Activated CD8-positive, alpha-beta T cell treated with anti-CD3 and anti-CD28 coated beads for 36 hours (primary cell): ENCODE results near the gene TREML2. TPM values are rescaled to one million over a fixed set of nuclear protein-coding genes. Genes with fewer than 3 reads are reported as not detected.

ENCODE experiments used
- ATAC-seq: fragments of 200-7000 bp; cut with Tn5 transposase; one replicate; pipeline ENCODE4 v1.10.0; 2021; ENCODE audit warnings: mild to moderate bottlenecking, moderate library complexity
- CTCF ChIA-PET: fragments of 350-600 bp; sonication (Branson Sonifier 250); formaldehyde crosslinking; loops from one replicate; lab custom pipeline; 2021; ENCODE audit warnings: antibody characterized with exemption; lab: Charles Lee
- POLR2A ChIA-PET: fragments of 350-600 bp; sonication (Branson Sonifier 250); formaldehyde crosslinking; loops from one replicate; lab custom pipeline; 2021; ENCODE audit warnings: antibody characterized with exemption; lab: Charles Lee
- DNase-seq: peaks from one replicate; pipeline ENCODE4 v3.0.0-alpha.2; 2020
- H3K27ac Mint-ChIP-seq: one replicate; pipeline ENCODE4 v1.8.0; 2021; ENCODE audit warnings: mild to moderate bottlenecking, mixed read lengths
- H3K27me3 Mint-ChIP-seq: one replicate; pipeline ENCODE4 v1.8.0; 2021; ENCODE audit warnings: mixed read lengths
- H3K36me3 Mint-ChIP-seq: one replicate; pipeline ENCODE4 v1.8.0; 2021; ENCODE audit warnings: low read depth, mixed read lengths
- H3K4me1 Mint-ChIP-seq: one replicate; pipeline ENCODE4 v1.8.0; 2021; ENCODE audit warnings: low read depth, mixed read lengths
- H3K4me3 Mint-ChIP-seq: one replicate; pipeline ENCODE4 v1.8.0; 2021; ENCODE audit warnings: mild to moderate bottlenecking, moderate library complexity, mixed read lengths
- H3K9me3 Mint-ChIP-seq: one replicate; pipeline ENCODE4 v1.8.0; 2021; ENCODE audit warnings: mixed read lengths
- CTCF ChIP-seq: fragments of 200-600 bp; IDR thresholded peaks from one replicate; pipeline ENCODE4 v1.8.0; 2022; ENCODE audit warnings: antibody characterized with exemption, mild to moderate bottlenecking
- intact Hi-C: fragments of 100-400 bp; cut with micrococcal nuclease; formaldehyde crosslinking; loops from one replicate; pipeline ENCODE4 v1.10.0; 2022
- total RNA-seq, 2 experiments: library from RNA; stranded (reverse); gene quantifications; one replicate each; pipeline ENCODE4 v1.2.3, GENCODE V29; 2021

The TREML2 gene
- total RNA-seq, 2 experiments from 2014 or later, result 6.9 to 8.2 TPM

- Mint-ChIP-seq H3K36me3 (no peaks in the 10 kb centered on the region), H3K4me1 (no peaks in the 10 kb centered on the region), H3K27ac (no peak overlapping the region), H3K27me3 (no peaks in the 10 kb centered on the region), H3K9me3 (no peaks in the 10 kb centered on the region), H3K4me3 (no peak overlapping the region)
- CTCF ChIA-PET, result interaction anchor here (0.8 kb wide), 1 partner anchor 24 kb away, joined by 3 read pairs; no protein-coding TSS in a partner anchor
- ATAC-seq, result no peak
- intact Hi-C loops, result no loop called here
- no peak for DNase-seq
- POLR2A ChIA-PET, result no interaction called here
- no peak for TF ChIP-seq CTCF
Observed at GRCh38 chr6:41164551-41165120, 36.3 kb downstream of the TREML2 start.

- no peaks in the 10 kb centered on the region for H3K36me3 Mint-ChIP-seq
- TF ChIP-seq CTCF, result no peak
- no peak for DNase-seq
- H3K27ac Mint-ChIP-seq, result no peak overlapping the region
- H3K27me3 Mint-ChIP-seq, result no peaks in the 10 kb centered on the region
- ChIA-PET CTCF (no interaction called here), POLR2A (no interaction called here)
- no peak for ATAC-seq
- intact Hi-C loops, result no loop called here
- H3K9me3 Mint-ChIP-seq, result no peaks in the 10 kb centered on the region
- H3K4me1 Mint-ChIP-seq, result no peaks in the 10 kb centered on the region
- H3K4me3 Mint-ChIP-seq, result no peak overlapping the region
Observed at GRCh38 chr6:41163419-41163717, 37.6 kb downstream of the TREML2 start.

- ATAC-seq, result no peak
- H3K9me3 Mint-ChIP-seq, result no peaks in the 10 kb centered on the region
- H3K4me3 Mint-ChIP-seq, result no peak within 1 kb of the TSS
- intact Hi-C loops, result no loop called here
- no peak within 1 kb of the TSS for H3K27ac Mint-ChIP-seq
- no peaks in the 10 kb centered on the region for H3K36me3 Mint-ChIP-seq
- POLR2A ChIA-PET, result no interaction called here
- TF ChIP-seq CTCF, result no peak
- no peaks in the 10 kb centered on the region for H3K4me1 Mint-ChIP-seq
- CTCF ChIA-PET, result no interaction called here
- no peaks in the 10 kb centered on the region for H3K27me3 Mint-ChIP-seq
- no peak for DNase-seq
Observed at GRCh38 chr6:41162687-41163418, 38.1 kb downstream of the TREML2 start, which contains the start of gene TREM2. Gene TREM2, minus strand, starts transcription at chr6:41163116. Its CDS starts 34 bp downstream, at chr6:41163082.

GRCh38 chr6:41161851-41162552 is 38.9 kb downstream of the TREML2 start:
- intact Hi-C loops, result no loop called here
- H3K9me3 Mint-ChIP-seq, result no peaks in the 10 kb centered on the region
- ATAC-seq (no peak), DNase-seq (no peak)
- ChIA-PET POLR2A (no interaction called here), CTCF (no interaction called here)
- H3K4me1 Mint-ChIP-seq, result no peaks in the 10 kb centered on the region
- no peaks in the 10 kb centered on the region for H3K27me3 Mint-ChIP-seq
- no peak overlapping the region for H3K27ac Mint-ChIP-seq
- no peak for TF ChIP-seq CTCF
- H3K4me3 Mint-ChIP-seq, result no peak overlapping the region
- H3K36me3 Mint-ChIP-seq, result no peaks in the 10 kb centered on the region

GRCh38 chr6:41161380-41161779 is 39.6 kb downstream of the TREML2 start:
- intact Hi-C loops, result no loop called here

More at GRCh38 chr6:41161380-41161779, 39.6 kb downstream of the TREML2 start:
- no peaks in the 10 kb centered on the region for H3K4me1 Mint-ChIP-seq
- TF ChIP-seq CTCF, result no peak
- DNase-seq (no peak), ATAC-seq (no peak)
- no peak overlapping the region for H3K27ac Mint-ChIP-seq
- H3K36me3 Mint-ChIP-seq, result no peaks in the 10 kb centered on the region
- H3K9me3 Mint-ChIP-seq, result no peaks in the 10 kb centered on the region
- no peaks in the 10 kb centered on the region for H3K27me3 Mint-ChIP-seq
- ChIA-PET POLR2A (no interaction called here), CTCF (no interaction called here)
- no peak overlapping the region for H3K4me3 Mint-ChIP-seq
